Endothelial cell of umbilical vein (primary cell): ENCODE results near the gene FAM210A.

ENCODE experiments used
- CTCF ChIP-seq, 2 donors: IDR thresholded peaks; 1 replicate in 1 of 2; 2 replicates in 1 of 2; pipeline ENCODE4 v1.5.1; 2011; ENCODE audit warnings: low read length in 2 of 2, mild to moderate bottlenecking in 2 of 2, moderate library complexity in 2 of 2, control low read depth in 1 of 2, inconsistent platforms in 1 of 2, low read depth in 1 of 2; ENCODE audit not compliant: insufficient read depth in 1 of 2; ENCODE audit errors: extremely low read depth in 1 of 2
- EZH2 ChIP-seq: IDR thresholded peaks from 2 replicates; pipeline ENCODE4 v1.6.1; 2012; ENCODE audit warnings: borderline replicate concordance, low read depth, mild to moderate bottlenecking, moderate library complexity, low read length, inconsistent platforms; ENCODE audit not compliant: severe bottlenecking
- FOS ChIP-seq: IDR thresholded peaks from 2 replicates; pipeline ENCODE4 v1.6.1; 2011; ENCODE audit warnings: mild to moderate bottlenecking, low read length, moderate library complexity, borderline replicate concordance; ENCODE audit not compliant: insufficient read depth
- MAX ChIP-seq: IDR thresholded peaks from 2 replicates; pipeline ENCODE4 v1.6.1; 2011; ENCODE audit not compliant: insufficient read depth, insufficient read length
- MYC ChIP-seq: IDR thresholded peaks from one replicate; pipeline ENCODE4 v1.6.1; 2011; ENCODE audit warnings: mild to moderate bottlenecking, low read depth, low read length
- POLR2A ChIP-seq: IDR thresholded peaks from 2 replicates; pipeline ENCODE4 v1.6.1; 2012; ENCODE audit warnings: low read depth, mild to moderate bottlenecking, control low read depth, low read length
- POLR2AphosphoS5 ChIP-seq: IDR thresholded peaks from 2 replicates; pipeline ENCODE4 v1.6.1; 2012; ENCODE audit warnings: low read depth, mild to moderate bottlenecking, control low read depth, low read length, moderate library complexity; ENCODE audit not compliant: insufficient read depth

GRCh38 chr18:13621446-13621849 is 104.9 kb downstream of the FAM210A start:
- TF ChIP-seq CTCF (IDR thresholded peaks at IDR 0.05; ENCODE audit: extremely low read depth in 1 of 2, insufficient read depth in 1 of 2, low read depth in 1 of 2, low read length in 2 of 2) (no peak), FOS (no peak), EZH2 (no peak), MAX (no peak), POLR2A (no peak), POLR2AphosphoS5 (no peak), MYC (no peak)
